Measurements from ENCODE around the gene SSNA1.

DNA sequence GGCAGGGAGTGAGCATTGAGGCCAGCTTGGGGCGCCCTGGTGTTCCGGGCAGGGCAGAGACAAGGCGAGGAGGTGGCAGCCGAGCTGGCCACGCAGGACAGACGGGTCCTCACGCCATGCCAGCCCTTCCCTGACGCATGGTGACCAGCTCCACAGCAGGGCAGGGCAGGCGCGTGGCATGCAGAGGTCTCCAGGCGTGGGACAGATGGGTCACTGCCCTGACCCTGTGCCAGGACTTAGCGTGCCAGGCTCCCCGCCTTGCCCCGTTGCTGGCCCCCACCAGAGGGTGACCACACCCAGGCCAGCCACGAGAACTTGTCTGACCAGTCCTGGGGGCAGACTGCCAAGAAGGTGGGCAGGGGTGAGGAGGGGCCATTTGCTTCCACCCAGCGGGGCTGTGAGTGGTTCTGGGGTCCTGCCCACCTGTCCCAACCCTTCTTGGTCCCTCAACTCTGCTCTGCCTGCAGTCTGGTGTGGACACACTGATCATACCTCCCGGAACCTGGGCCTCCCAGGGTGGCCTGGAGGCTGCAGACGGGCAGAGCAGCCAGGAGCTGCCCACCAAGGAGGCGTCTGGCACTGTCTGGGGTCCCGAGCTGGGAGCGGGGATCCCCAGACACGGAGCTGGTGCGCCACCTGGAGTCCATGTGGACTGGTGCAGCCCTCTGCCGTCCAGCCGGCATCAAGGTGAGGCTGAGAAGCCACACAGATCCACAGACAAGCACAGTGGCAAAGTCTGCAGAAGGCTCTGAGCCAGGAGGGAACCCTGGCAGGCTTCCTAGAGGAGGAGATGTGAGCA lies 38.8 kb downstream of the SSNA1 start, which contains the start of gene RNF224:
- TF ChIP-seq, protein P1, sequence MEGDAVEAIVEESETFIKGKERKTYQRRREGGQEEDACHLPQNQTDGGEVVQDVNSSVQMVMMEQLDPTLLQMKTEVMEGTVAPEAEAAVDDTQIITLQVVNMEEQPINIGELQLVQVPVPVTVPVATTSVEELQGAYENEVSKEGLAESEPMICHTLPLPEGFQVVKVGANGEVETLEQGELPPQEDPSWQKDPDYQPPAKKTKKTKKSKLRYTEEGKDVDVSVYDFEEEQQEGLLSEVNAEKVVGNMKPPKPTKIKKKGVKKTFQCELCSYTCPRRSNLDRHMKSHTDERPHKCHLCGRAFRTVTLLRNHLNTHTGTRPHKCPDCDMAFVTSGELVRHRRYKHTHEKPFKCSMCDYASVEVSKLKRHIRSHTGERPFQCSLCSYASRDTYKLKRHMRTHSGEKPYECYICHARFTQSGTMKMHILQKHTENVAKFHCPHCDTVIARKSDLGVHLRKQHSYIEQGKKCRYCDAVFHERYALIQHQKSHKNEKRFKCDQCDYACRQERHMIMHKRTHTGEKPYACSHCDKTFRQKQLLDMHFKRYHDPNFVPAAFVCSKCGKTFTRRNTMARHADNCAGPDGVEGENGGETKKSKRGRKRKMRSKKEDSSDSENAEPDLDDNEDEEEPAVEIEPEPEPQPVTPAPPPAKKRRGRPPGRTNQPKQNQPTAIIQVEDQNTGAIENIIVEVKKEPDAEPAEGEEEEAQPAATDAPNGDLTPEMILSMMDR (IDR thresholded peaks at IDR 0.05) = peak; percentile 80 to 96 (median 92)
- no peak for TF ChIP-seq POLR2A (IDR thresholded peaks at IDR 0.05)

Measured in esophagus squamous epithelium (tissue), 4 donors.